ENCODE measurements around the gene CCNH.

- TF ChIP-seq CTCF (conservative IDR thresholded peaks at IDR 0.05; ENCODE audit: low read depth, low read length) (no peak), EZH2 (IDR thresholded peaks at IDR 0.05; ENCODE audit: low read length, unreplicated experiment) (no peak)
Measured at GRCh38 chr5:87361031-87361445, 51.7 kb downstream of the CCNH start.
